ENCODE results near the gene ZNF668.

DNA sequence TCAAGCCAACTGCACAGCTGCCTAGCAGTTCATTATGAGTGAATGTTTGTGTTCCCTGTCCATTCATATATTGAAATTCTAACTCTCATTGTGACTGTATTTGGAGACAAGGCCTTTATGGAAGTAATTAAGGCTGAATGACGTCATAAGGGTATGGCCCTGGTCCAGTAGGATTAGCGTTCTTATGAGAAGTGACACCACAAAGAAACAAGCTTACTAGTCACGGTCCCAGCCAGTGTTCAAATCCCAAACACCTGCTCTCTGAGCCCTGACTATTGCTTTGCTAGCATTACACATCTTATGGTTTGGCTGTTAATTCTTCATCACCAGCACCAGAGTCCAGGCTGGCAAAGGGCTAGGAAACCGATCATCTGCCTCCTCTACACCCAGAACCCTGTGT lies 2.2 kb downstream of the ZNF668 start:
- TF ChIP-seq, protein P1, sequence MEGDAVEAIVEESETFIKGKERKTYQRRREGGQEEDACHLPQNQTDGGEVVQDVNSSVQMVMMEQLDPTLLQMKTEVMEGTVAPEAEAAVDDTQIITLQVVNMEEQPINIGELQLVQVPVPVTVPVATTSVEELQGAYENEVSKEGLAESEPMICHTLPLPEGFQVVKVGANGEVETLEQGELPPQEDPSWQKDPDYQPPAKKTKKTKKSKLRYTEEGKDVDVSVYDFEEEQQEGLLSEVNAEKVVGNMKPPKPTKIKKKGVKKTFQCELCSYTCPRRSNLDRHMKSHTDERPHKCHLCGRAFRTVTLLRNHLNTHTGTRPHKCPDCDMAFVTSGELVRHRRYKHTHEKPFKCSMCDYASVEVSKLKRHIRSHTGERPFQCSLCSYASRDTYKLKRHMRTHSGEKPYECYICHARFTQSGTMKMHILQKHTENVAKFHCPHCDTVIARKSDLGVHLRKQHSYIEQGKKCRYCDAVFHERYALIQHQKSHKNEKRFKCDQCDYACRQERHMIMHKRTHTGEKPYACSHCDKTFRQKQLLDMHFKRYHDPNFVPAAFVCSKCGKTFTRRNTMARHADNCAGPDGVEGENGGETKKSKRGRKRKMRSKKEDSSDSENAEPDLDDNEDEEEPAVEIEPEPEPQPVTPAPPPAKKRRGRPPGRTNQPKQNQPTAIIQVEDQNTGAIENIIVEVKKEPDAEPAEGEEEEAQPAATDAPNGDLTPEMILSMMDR (conservative IDR thresholded peaks at IDR 0.05 in 1 of 2, IDR thresholded peaks at IDR 0.05 in 1 of 2; ENCODE audit: low read depth in 1 of 2, low read length in 2 of 2) = no peak
- no peak for TF ChIP-seq EZH2 (IDR thresholded peaks at IDR 0.05; ENCODE audit: low read length, missing control alignments)

All from fibroblast of lung (primary cell).